SK-N-SH (cell line): ENCODE data around the gene GORASP1. TPM values are rescaled to one million over a fixed set of nuclear protein-coding genes. Genes with fewer than 3 reads are reported as not detected.
"Not testable (repeated sequence)": the region's sequence is repeated elsewhere in the genome, so short reads cannot be mapped to it uniquely, and the experiment has no call there.

Experiments used
- CTCF ChIA-PET: fragments of 300-600, 350-600 bp; formaldehyde crosslinking; extraction: SDS; loops from one replicate; lab custom pipeline; 2021; lab: Yijun Ruan, JAX
- POLR2A ChIA-PET: fragments of 350-600 bp; sonication (Branson Sonifier 250); formaldehyde crosslinking; extraction: SDS; loops from one replicate; lab custom pipeline; 2020; ENCODE audit warnings: antibody characterized with exemption, inconsistent platforms; lab: Yijun Ruan, JAX
- DNase-seq: peaks from one replicate; pipeline ENCODE4 v3.0.0; 2012
- H2AFZ ChIP-seq: fragments of 200-600 bp; sonication (generic); 2 replicates; pipeline ENCODE4 v1.8.1; 2016; ENCODE audit warnings: antibody characterized with exemption, mild to moderate bottlenecking, low read depth
- H3F3A ChIP-seq: fragments of 200-600 bp; sonication (generic); replicated peaks from 2 replicates; pipeline ENCODE3; 2016; ENCODE audit warnings: antibody characterized with exemption, mild to moderate bottlenecking; ENCODE audit not compliant: insufficient read depth
- H3K27ac ChIP-seq, 2 experiments: fragments of 200-500 bp in 1 of 2; fragments of 200-600 bp in 1 of 2; sonication (Bioruptor generic) in 1 of 2; sonication (generic), shearing (Covaris generic) in 1 of 2; 2 replicates each; pipeline versions ENCODE4 v1.5.1 to v1.6.1; 2014 to 2016; ENCODE audit warnings: low read depth in 2 of 2, inconsistent platforms in 1 of 2, low read length in 1 of 2, mild to moderate bottlenecking in 1 of 2, mixed read lengths in 1 of 2
- H3K27me3 ChIP-seq: fragments of 200-600 bp; sonication (generic), shearing (Covaris generic); 2 replicates; pipeline ENCODE4 v1.6.1; 2016; ENCODE audit warnings: mixed run types; ENCODE audit not compliant: insufficient read depth
- H3K36me3 ChIP-seq, 2 experiments: fragments of 200-500 bp in 1 of 2; fragments of 200-600 bp in 1 of 2; sonication (Bioruptor generic) in 1 of 2; sonication (generic) in 1 of 2; replicated peaks in 1 of 2; 2 replicates each; pipeline versions ENCODE3 to v1.5.1; 2014 to 2016; ENCODE audit warnings: low read length in 1 of 2, mild to moderate bottlenecking in 1 of 2; ENCODE audit not compliant: insufficient read depth in 2 of 2, control insufficient read depth in 1 of 2
- H3K4me1 ChIP-seq, 2 experiments: fragments of 200-500 bp in 1 of 2; fragments of 200-600 bp in 1 of 2; sonication (Bioruptor generic) in 1 of 2; sonication (generic), shearing (Covaris generic) in 1 of 2; 2 replicates each; pipeline versions ENCODE4 v1.5.1 to v1.6.1; 2014 to 2016; ENCODE audit warnings: low read depth in 1 of 2, low read length in 1 of 2, mixed run types in 1 of 2; ENCODE audit not compliant: insufficient read depth in 2 of 2, control insufficient read depth in 1 of 2
- H3K4me2 ChIP-seq: fragments of 200-600 bp; sonication (generic), shearing (Covaris generic); 2 replicates; pipeline ENCODE4 v1.6.1; 2017; ENCODE audit warnings: mixed run types
- H3K4me3 ChIP-seq, 2 experiments: fragments of 200-500 bp in 1 of 2; fragments of 200-600 bp in 1 of 2; sonication (Bioruptor generic) in 1 of 2; sonication (generic), shearing (Covaris generic) in 1 of 2; 2 replicates each; pipeline versions ENCODE4 v1.5.1 to v1.8.1; 2014 to 2016; ENCODE audit warnings: low read depth in 2 of 2, inconsistent platforms in 1 of 2, low read length in 1 of 2, mild to moderate bottlenecking in 1 of 2, mixed read lengths in 1 of 2, moderate library complexity in 1 of 2
- H3K79me2 ChIP-seq: fragments of 200-600 bp; sonication (generic); 2 replicates; pipeline ENCODE4 v1.8.1; 2017; ENCODE audit warnings: mild to moderate bottlenecking; ENCODE audit not compliant: insufficient read depth
- H3K9ac ChIP-seq: fragments of 200-600 bp; sonication (generic); 2 replicates; pipeline ENCODE4 v1.6.1; 2017; ENCODE audit warnings: mixed run types
- H3K9me2 ChIP-seq: fragments of 200-600 bp; sonication (generic); 2 replicates; pipeline ENCODE4 v1.6.1; 2017; ENCODE audit warnings: mixed run types
- H3K9me3 ChIP-seq: fragments of 200-600 bp; sonication (generic); 2 replicates; pipeline ENCODE4 v1.6.1; 2017; ENCODE audit warnings: mixed run types, mild to moderate bottlenecking, moderate library complexity
- H4K20me1 ChIP-seq: fragments of 200-600 bp; sonication (generic); 2 replicates; pipeline ENCODE4 v1.6.1; 2017; ENCODE audit warnings: mild to moderate bottlenecking, mixed run types; ENCODE audit not compliant: insufficient read depth
- ELF1 ChIP-seq: IDR thresholded peaks from 2 replicates; pipeline ENCODE4 v1.4.0; 2012
- FOSL2 ChIP-seq: IDR thresholded peaks from 2 replicates; pipeline ENCODE4 v1.4.0; 2012; ENCODE audit warnings: low read depth, mild to moderate bottlenecking, moderate library complexity, borderline replicate concordance
- GABPA ChIP-seq: IDR thresholded peaks from 2 replicates; pipeline ENCODE4 v1.4.0; 2012; ENCODE audit warnings: low read depth, mild to moderate bottlenecking
- GATA2 ChIP-seq: sonication (generic); formaldehyde crosslinking; IDR thresholded peaks from 2 replicates; pipeline ENCODE4 v1.5.0; 2020; ENCODE audit warnings: mild to moderate bottlenecking, missing genetic modification reagents
- JUND ChIP-seq: IDR thresholded peaks from 2 replicates; pipeline ENCODE4 v1.4.0; 2012
- PBX3 ChIP-seq: IDR thresholded peaks from 2 replicates; pipeline ENCODE4; 2012
- REST ChIP-seq: IDR thresholded peaks from 2 replicates; pipeline ENCODE4 v1.6.1; 2012; ENCODE audit warnings: mild to moderate bottlenecking, low read depth, low read length, moderate library complexity
- RFX5 ChIP-seq: IDR thresholded peaks from 2 replicates; pipeline ENCODE4 v1.6.1; 2012; ENCODE audit warnings: mild to moderate bottlenecking, improper control_type of control experiment, low read length
- RXRA ChIP-seq: IDR thresholded peaks from 2 replicates; pipeline ENCODE4 v1.4.0; 2012; ENCODE audit warnings: low read depth, mild to moderate bottlenecking, borderline replicate concordance
- SMC3 ChIP-seq: IDR thresholded peaks from 2 replicates; pipeline ENCODE4 v1.6.1; 2012; ENCODE audit warnings: low read depth, low read length, improper control_type of control experiment
- TCF12 ChIP-seq: IDR thresholded peaks from 2 replicates; pipeline ENCODE4 v1.4.0; 2012
- YY1 ChIP-seq: IDR thresholded peaks from 2 replicates; pipeline ENCODE4 v1.4.0; 2012; ENCODE audit warnings: low read depth, mild to moderate bottlenecking
- WGBS: methylation state at CpG from one replicate; pipeline ENCODE4 v1.1.6; 2017; ENCODE audit warnings: low lambda C conversion rate; 5-methylcytosine and 5-hydroxymethylcytosine counted together
- polyA plus RNA-seq, 3 experiments: library from polyadenylated mRNA; depleted of rRNA; stranded (reverse); fragments of >200 nt; gene quantifications; 2 replicates each; pipeline ENCODE4 v1.2.3, GENCODE V29; 2012

Gene GORASP1
- polyA plus RNA-seq, 1 of the 3 experiments (the other 2 are of a cell fraction): 44.3 TPM

DNA sequence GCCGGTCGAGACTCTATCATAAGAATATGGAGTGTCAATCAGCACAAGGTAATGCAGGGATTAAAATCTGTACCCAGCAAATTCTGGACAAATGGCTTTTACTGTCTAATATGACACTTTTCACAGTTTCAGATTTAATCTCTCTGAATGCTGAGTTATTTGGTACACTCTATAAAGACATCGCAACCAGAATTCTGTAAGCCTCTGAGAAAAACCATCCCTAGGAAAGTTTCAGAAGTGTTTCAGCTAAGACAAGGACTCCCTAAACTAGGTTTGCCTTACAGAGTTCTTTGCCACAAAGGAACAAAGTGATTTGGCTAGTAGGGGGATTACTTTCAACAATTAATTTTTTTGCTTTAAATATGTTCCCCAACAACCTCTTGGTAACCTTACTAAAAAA is 44.3 kb downstream of the GORASP1 start:
- H3K27me3 ChIP-seq: no peaks in the 10 kb centered on the region
- no peak overlapping the region for H3K4me2 ChIP-seq
- H4K20me1 ChIP-seq: peaks cover 5% of the 10 kb centered on the region; the same call in 1 of the 2 replicates
- H3K27ac ChIP-seq: no peak overlapping the region
- WGBS: 94% methylated on average over 3 of the region's 3 CpGs
- peaks cover 5% of the 10 kb centered on the region for H3F3A ChIP-seq
- no peak overlapping the region for H2AFZ ChIP-seq
- CTCF ChIA-PET: interaction anchor here (1.2 kb wide), 1 partner anchor 225 kb away, joined by 4 read pairs; no protein-coding TSS in a partner anchor
- POLR2A ChIA-PET: no interaction called here
- peaks cover 25 to 26% of the 10 kb centered on the region in 2 experiments for H3K36me3 ChIP-seq
- H3K79me2 ChIP-seq: peaks cover 70% of the 10 kb centered on the region
- TF ChIP-seq RXRA: no peak
- TF ChIP-seq GABPA: no peak
- no peak for TF ChIP-seq TCF12
- no peak for TF ChIP-seq YY1
- TF ChIP-seq GATA2: no peak
- TF ChIP-seq, all 33 proteins: peak for 0
- Histone ChIP-seq H3K4me3 (no peak overlapping the region), H3K4me1 (no peaks in the 10 kb centered on the region), H3K9me3 (no peaks in the 10 kb centered on the region), H3K9ac (no peak overlapping the region), H3K9me2 (no peaks in the 10 kb centered on the region)
- no peak for DNase-seq

GRCh38 chr3:39062180-39062579 is 45.2 kb downstream of the GORASP1 start:
- no peak for DNase-seq
- Histone ChIP-seq H3K9me2 (no peaks in the 10 kb centered on the region), H3K4me2 (no peak overlapping the region), H3F3A (peaks cover 5% of the 10 kb centered on the region), H3K9me3 (no peaks in the 10 kb centered on the region), H3K27ac (no peak overlapping the region), H3K4me1 (no peaks in the 10 kb centered on the region), H3K79me2 (peaks cover 78% of the 10 kb centered on the region), H2AFZ (no peak overlapping the region), H3K4me3 (no peak overlapping the region), H3K9ac (no peak overlapping the region), H4K20me1 (peaks cover 5% of the 10 kb centered on the region; the same call in 1 of the 2 replicates), H3K27me3 (no peaks in the 10 kb centered on the region), H3K36me3 (peaks cover 15 to 20% of the 10 kb centered on the region in 2 experiments)
- POLR2A ChIA-PET: no interaction called here
- CTCF ChIA-PET: interaction anchor here (0.8 to 1.2 kb wide), 3 partner anchors 19 to 226 kb away, joined by 3 to 4 read pairs (median 3); no protein-coding TSS in a partner anchor
- WGBS: 78% methylated on average over 1 of the region's 1 CpG
- no peak for TF ChIP-seq PBX3
- TF ChIP-seq REST: no peak
- no peak for TF ChIP-seq SMC3
- TF ChIP-seq ELF1: no peak
- no peak for TF ChIP-seq FOSL2
- no peak for TF ChIP-seq RFX5
- no peak for TF ChIP-seq JUND

DNA sequence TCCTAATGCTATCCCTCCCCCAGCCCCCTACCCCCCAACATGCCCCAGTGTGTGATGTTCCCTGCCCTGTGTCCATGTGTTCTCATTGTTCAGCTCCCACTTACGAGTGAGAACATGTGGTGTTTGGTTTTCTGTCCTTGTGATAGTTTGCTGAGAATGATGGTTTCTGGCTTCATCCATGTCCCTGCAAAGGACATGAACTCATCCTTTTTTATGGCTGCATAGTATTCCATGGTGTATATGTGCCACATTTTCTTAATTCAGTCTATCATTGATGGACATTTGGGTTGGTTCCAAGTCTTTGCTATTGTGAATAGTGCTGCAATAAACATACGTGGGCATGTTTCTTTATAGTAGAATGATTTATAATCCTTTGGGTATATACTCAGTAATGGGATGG is 46.2 kb downstream of the GORASP1 start:
- POLR2A ChIA-PET, CTCF ChIA-PET, H4K20me1 ChIP-seq, H3F3A ChIP-seq, H3K27me3 ChIP-seq, DNase-seq, H2AFZ ChIP-seq, H3K9me2 ChIP-seq, H3K9ac ChIP-seq, H3K9me3 ChIP-seq, H3K4me2 ChIP-seq, H3K27ac ChIP-seq, H3K4me1 ChIP-seq, H3K4me3 ChIP-seq: not testable (repeated sequence)
- peaks cover 6 to 11% of the 10 kb centered on the region in 2 experiments for H3K36me3 ChIP-seq
- WGBS: 89% methylated on average over 2 of the region's 2 CpGs
- H3K79me2 ChIP-seq: peaks cover 78% of the 10 kb centered on the region
